SK-N-MC (cell line): ENCODE results near the gene SGTA.
"Not testable (repeated sequence)": the region's sequence is repeated elsewhere in the genome, so short reads cannot be mapped to it uniquely, and the experiment has no call there.

Experiments
- DNase-seq: peaks from one replicate; pipeline ENCODE4 v3.0.0-alpha.2; 2011; ENCODE audit warnings: low read depth, low spot score
- H3K27ac ChIP-seq: fragments of 200-600 bp; sonication (generic); 2 replicates; pipeline ENCODE4 v1.5.1; 2016; ENCODE audit warnings: mixed run types
- H3K36me3 ChIP-seq: fragments of 200-600 bp; sonication (generic); 2 replicates; pipeline ENCODE4 v1.6.1; 2017; ENCODE audit warnings: antibody characterized with exemption, low read length, mixed read lengths; ENCODE audit not compliant: insufficient read depth
- H3K4me3 ChIP-seq: fragments of 200-600 bp; sonication (generic); 2 replicates; pipeline ENCODE4 v1.5.1; 2016
- H3K9ac ChIP-seq: fragments of 200-600 bp; sonication (generic); 2 replicates; pipeline ENCODE4 v1.8.0; 2017; ENCODE audit warnings: mixed run types, mixed read lengths; ENCODE audit not compliant: insufficient read length
- H3K9me3 ChIP-seq: fragments of 200-600 bp; sonication (generic); 2 replicates; pipeline ENCODE4 v1.6.1; 2017; ENCODE audit warnings: low read depth, mild to moderate bottlenecking, antibody characterized with exemption, low read length, moderate library complexity, mixed read lengths
- EZH2 ChIP-seq: fragments of 200-600 bp; sonication (generic); IDR thresholded peaks from one replicate; pipeline ENCODE4 v1.6.1; 2017; ENCODE audit warnings: antibody characterized with exemption
- FOXP2 ChIP-seq: optimal IDR thresholded peaks from 2 replicates; pipeline ENCODE3; 2011; ENCODE audit warnings: mild to moderate bottlenecking, moderate library complexity; ENCODE audit not compliant: insufficient read depth; ENCODE audit errors: extremely low read length, control extremely low read depth
- POLR2AphosphoS5 ChIP-seq: IDR thresholded peaks from 2 replicates; pipeline ENCODE4 v1.6.1; 2012; ENCODE audit warnings: mild to moderate bottlenecking, low read depth, low read length, borderline replicate concordance

SGTA gene

DNA sequence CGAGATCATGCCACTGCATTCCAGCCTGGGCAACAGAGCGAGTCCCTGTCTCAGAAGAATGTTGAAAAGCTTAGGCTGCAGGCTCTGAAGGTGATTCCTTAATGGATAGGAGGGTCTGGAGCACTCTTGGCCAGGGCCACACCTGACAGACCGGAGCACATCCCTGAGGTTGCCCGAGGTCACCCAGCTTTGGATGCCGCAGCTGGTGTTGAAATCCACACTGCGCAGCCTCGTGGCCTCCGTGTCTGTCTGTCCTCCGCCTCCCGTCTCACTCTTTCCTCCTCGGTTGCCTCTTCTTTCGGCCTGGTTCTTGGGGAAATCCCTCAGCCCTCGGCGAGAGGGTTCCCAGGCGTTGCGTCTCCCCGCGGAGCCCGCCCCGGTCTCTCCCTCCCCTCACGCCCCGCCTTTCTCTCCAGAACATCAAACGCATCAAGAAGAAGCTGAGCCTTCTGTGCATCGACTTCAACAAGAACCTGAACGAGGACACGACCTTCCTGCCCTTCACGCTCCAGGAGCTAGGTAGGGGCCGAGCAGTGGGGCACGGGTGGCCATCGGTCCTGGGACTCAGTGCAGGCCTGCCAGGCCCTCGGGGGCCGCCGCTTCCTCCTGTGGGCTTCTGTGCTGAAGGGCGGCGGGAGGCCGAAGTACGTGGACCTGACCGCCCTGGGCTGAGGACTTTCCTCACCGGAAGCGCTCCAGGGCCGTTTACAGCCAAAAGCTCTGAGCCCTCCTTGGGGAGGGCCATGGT is 16.4 kb upstream of the SGTA start:
- Histone ChIP-seq H3K36me3 (peaks cover 57% of the 10 kb centered on the region; the same call in 1 of the 2 replicates), H3K9ac (no peak overlapping the region)

DNA sequence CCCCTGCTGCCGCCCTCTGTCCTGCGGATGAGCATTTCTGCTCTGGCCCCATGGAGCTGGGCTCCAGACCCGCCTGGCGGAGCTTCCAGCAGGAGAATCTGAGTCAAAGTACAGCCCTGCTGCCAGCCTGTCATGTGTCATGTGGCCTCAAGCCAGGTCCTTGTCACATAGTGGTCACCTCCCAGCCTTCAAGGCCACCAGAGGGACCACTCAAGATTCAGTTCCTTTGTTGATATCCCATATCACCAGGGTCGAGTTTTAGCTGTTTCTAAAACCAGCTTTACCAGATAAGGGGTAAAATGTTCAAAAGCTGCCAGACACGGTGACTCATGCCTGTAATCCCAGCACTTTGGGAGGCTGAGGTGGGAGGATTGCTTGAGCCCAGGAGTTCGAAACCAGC is 15.7 kb upstream of the SGTA start:
- Histone ChIP-seq H3K36me3 (peaks cover 61% of the 10 kb centered on the region; the same call in 1 of the 2 replicates), H3K27ac (no peak overlapping the region), H3K4me3 (no peak overlapping the region), H3K9me3 (no peaks in the 10 kb centered on the region), H3K9ac (no peak overlapping the region)
- DNase-seq = no peak
- TF ChIP-seq FOXP2 (no peak), POLR2AphosphoS5 (no peak), EZH2 (no peak)

More for the DNA sequence above, 16.4 kb upstream of the SGTA start:
- no peak overlapping the region for H3K27ac ChIP-seq
- H3K4me3 ChIP-seq = no peak overlapping the region
- no peak for DNase-seq
- no peak for TF ChIP-seq EZH2
- TF ChIP-seq FOXP2 = no peak
- no peak for TF ChIP-seq POLR2AphosphoS5
- no peaks in the 10 kb centered on the region for H3K9me3 ChIP-seq

DNA sequence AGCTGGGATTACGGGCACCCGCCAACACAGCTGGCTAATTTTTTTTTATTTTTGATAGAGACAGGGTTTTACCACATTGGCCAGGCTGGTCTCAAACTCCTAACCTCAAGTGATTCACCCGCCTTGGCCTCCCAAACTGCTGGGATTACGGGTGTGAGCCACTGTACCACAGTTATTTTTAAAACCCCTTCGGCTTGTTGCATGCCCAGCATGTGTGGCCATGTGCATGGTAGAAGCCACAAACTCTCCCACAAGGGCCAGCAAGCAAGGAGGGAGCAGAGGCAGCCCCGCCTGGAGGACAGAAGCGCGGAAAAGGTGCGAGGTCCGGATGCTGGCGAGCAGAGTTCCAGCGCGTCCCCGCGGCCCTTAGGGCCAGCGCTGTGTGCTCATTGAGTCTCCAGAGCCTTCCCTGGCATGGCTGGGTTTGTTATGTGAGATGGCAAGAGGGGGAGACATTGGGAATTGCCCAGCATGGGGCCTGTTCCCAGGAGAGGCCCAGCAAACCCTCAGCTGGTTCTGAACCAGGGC is 15.1 kb upstream of the SGTA start:
- H3K36me3 ChIP-seq = peaks cover 65% of the 10 kb centered on the region; the same call in 1 of the 2 replicates
- no peak overlapping the region for H3K4me3 ChIP-seq
- DNase-seq = no peak
- H3K9me3 ChIP-seq = no peaks in the 10 kb centered on the region
- no peak overlapping the region for H3K27ac ChIP-seq
- no peak for TF ChIP-seq FOXP2
- no peak overlapping the region for H3K9ac ChIP-seq

DNA sequence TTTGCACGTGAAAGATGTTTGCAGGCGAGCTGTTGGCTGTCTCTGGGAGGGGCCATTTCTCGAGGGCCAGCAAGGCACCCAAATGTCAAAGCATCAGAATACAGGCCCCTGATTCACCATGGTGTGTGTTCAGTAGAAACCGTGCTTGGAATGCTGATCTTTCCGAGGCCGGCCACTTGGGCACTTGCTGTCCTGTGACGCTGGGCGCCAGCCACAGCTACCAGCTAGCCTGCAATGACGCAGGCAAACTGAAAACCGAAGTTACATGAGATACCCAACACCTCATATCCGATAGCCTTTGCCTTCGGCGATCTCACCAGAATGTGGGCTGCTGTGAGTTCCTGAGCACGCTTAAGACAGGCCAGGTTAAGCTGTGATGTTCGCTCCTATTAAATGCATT is 14.2 kb upstream of the SGTA start:
- no peak overlapping the region for H3K27ac ChIP-seq
- no peak overlapping the region for H3K4me3 ChIP-seq
- H3K9ac ChIP-seq = no peak overlapping the region
- H3K9me3 ChIP-seq = no peaks in the 10 kb centered on the region
- H3K36me3 ChIP-seq = peaks cover 72% of the 10 kb centered on the region; the same call in 1 of the 2 replicates
- TF ChIP-seq POLR2AphosphoS5 (no peak), EZH2 (no peak), FOXP2 (no peak)
- DNase-seq = no peak

DNA sequence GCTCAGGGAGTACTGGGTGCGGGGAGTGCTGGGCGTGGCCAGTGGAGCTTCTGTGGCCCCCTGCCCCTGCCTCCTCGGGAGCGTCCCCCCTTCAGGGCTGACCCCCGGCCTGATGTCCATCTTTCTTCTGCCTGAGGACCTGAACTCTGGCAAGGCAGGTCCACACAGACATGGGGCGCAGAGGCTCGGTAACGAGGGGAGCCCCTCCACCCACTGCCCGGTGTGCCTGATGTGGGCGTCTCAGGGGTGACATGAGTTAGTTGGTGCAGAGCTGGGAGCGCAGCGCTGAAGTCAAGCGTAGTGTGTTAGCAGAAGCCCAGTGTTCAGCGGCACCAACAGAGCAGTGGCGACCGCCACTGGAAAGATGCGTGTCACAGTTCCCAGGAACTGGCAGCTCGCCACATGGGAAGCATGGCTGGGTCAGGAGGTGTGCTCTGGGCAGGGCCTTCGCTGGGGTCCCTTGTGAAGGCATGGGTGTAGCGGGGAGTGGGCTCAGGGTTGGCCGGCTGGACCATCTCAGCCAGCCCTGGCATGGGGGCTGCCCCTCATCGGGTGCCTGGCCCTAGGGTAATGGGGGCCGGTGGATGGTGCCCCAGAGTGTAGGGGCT is 13.7 kb upstream of the SGTA start:
- no peak overlapping the region for H3K27ac ChIP-seq
- no peak for DNase-seq
- no peak for TF ChIP-seq EZH2
- no peak for TF ChIP-seq POLR2AphosphoS5
- TF ChIP-seq FOXP2 = no peak
- no peak overlapping the region for H3K4me3 ChIP-seq
- H3K36me3 ChIP-seq = peaks cover 69% of the 10 kb centered on the region; the same call in 1 of the 2 replicates
- no peak overlapping the region for H3K9ac ChIP-seq
- H3K9me3 ChIP-seq = no peaks in the 10 kb centered on the region

DNA sequence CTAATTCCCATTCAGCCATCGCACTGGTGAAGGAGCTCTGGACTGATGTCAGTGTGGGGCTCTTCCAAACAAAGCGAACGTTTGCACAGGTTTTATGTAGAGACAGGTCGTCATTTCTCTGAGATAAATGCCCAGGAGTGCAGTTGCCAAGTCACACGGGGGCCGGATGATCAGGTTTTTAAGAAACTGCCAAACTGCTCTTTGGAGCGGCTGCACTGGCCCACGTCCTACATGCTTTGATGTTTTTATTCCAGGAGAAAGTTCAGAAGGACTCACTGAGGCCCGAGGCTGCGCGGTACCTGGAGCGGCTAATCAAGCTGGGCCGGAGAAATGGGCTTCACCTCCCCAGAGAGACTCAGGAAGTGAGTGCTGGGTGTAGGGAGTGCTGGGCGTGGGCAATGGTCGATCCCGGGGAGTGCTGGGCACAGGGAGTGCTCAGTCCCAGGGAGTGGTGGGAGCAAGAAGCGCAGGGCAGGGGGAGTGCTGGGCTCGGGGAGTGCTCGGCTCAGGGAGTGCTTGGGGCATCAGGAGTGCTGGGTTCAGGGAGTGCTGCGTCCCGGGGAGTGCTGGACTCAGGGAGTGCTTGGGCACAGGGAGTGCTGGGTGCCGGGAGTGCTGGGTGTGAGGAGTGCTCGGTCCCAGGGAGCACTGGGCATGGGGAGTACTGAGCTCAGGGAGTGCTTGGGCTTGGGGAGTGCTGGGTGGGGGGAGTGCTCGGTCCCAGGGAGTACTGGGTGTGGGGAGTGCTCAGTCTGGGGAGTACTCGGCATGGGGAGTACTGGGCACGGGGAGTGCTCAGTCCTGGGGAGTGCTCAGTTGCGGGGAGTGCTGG is 13.0 kb upstream of the SGTA start:
- TF ChIP-seq EZH2 (no peak), POLR2AphosphoS5 (no peak), FOXP2 (no peak)
- Histone ChIP-seq H3K27ac (no peak overlapping the region), H3K9me3 (no peaks in the 10 kb centered on the region), H3K36me3 (peaks cover 69% of the 10 kb centered on the region; the same call in 1 of the 2 replicates), H3K9ac (no peak overlapping the region), H3K4me3 (no peak overlapping the region)
- DNase-seq = no peak

DNA sequence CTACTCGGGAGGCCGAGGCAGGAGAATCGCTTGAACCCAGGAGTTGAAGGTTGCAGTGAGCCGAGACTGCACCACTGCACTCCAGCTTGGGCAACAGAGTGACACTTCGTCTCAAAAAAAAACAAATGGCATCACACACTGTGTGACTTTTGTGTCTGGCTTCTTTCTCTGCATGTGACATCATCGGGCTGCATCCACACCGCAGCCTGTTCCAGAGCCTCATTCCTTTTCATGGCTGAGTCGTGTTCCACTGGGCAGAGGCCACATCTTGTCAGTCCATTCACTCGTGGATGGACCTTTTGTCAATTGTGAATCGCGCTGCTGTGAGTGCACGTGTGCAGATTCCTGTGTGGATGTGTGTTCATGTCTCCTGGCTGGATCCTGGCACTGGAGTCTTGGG is 10.5 kb upstream of the SGTA start:
- TF ChIP-seq EZH2 (no peak), FOXP2 (no peak), POLR2AphosphoS5 (no peak)
- H3K27ac ChIP-seq = no peak overlapping the region
- H3K4me3 ChIP-seq = no peak overlapping the region
- no peak for DNase-seq
- H3K9me3 ChIP-seq = no peaks in the 10 kb centered on the region
- peaks cover 58% of the 10 kb centered on the region; the same call in 1 of the 2 replicates for H3K36me3 ChIP-seq
- H3K9ac ChIP-seq = no peak overlapping the region

DNA sequence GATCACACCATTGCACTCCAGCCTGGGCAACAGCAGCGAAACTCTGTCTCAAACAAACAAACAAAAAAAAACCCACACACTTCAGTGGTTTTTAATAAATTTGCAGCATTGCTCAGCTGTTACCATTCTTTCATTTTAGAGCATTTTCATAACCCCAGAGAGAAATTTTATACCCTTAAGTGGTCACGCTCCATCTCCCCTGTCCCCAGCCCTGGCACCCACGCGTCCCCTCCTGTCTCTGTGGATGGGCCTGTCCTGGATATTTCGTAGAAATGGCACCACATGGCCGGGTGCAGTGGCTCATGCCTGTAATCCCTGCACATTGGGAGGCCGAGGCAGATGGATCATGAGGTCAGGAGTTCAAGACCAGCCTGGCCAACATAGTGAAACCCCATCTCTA is 10.1 kb upstream of the SGTA start:
- TF ChIP-seq FOXP2 (no peak), POLR2AphosphoS5 (no peak), EZH2 (no peak)
- H3K9ac ChIP-seq = no peak overlapping the region
- DNase-seq = no peak
- no peaks in the 10 kb centered on the region for H3K9me3 ChIP-seq
- H3K27ac ChIP-seq = no peak overlapping the region
- no peak overlapping the region for H3K4me3 ChIP-seq
- peaks cover 55% of the 10 kb centered on the region; the same call in 1 of the 2 replicates for H3K36me3 ChIP-seq

DNA sequence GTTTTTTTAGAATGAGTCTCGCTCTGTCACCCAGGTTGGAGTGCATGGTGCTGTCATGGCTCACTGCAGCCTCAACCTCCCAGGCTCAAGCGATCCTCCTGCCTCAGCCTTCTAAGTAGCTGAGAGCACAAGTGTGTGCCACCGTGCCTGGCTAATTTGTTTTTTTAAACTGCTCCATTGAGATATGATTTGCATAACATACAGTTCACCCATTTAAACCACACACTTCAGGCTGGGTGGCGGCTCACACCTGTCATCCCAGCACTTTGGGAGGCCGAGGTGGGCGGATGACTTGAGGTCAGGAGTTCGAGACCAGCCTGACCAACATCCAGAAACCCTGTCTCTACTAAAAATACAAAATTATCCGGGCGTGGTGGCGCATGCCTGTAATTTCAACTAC is 9.6 kb upstream of the SGTA start:
- peaks cover 60% of the 10 kb centered on the region; the same call in 1 of the 2 replicates for H3K36me3 ChIP-seq
- H3K4me3 ChIP-seq, H3K27ac ChIP-seq, H3K9ac ChIP-seq, DNase-seq, H3K9me3 ChIP-seq: not testable (repeated sequence)
